ENCODE measurements around the gene CCDC196. TPM values are rescaled to one million over a fixed set of nuclear protein-coding genes. Genes with fewer than 3 reads are reported as not detected.

Gene CCDC196
- total RNA-seq, 2 donors from 2014 or later: not detected

GRCh38 chr14:66482873-66483272 is 3.3 kb upstream of the CCDC196 start:
- Histone ChIP-seq H3K4me3 (no peak overlapping the region), H3K36me3 (no peaks in the 10 kb centered on the region), H3K9me3 (no peaks in the 10 kb centered on the region), H3K4me1 (ENCODE audit: control insufficient read depth in 1 of 2, low read depth in 2 of 2) (no peaks in the 10 kb centered on the region), H3K27me3 (replicated peaks; ENCODE audit: insufficient read depth) (no peaks in the 10 kb centered on the region), H3K27ac (no peak overlapping the region)
- no peak for DNase-seq (ENCODE audit: low spot score)
- no peak for TF ChIP-seq CTCF (IDR thresholded peaks at IDR 0.05)
- no peak for ATAC-seq (ENCODE audit: insufficient number of reproducible peaks, low FRiP score, low read depth)

GRCh38 chr14:66483322-66483721 is 2.8 kb upstream of the CCDC196 start:
- no peak overlapping the region for H3K4me3 ChIP-seq
- H3K27me3 ChIP-seq (replicated peaks; ENCODE audit: insufficient read depth): no peaks in the 10 kb centered on the region
- ATAC-seq (ENCODE audit: insufficient number of reproducible peaks, low FRiP score, low read depth): no peak
- H3K4me1 ChIP-seq (ENCODE audit: control insufficient read depth in 1 of 2, low read depth in 2 of 2): no peaks in the 10 kb centered on the region
- H3K9me3 ChIP-seq: no peaks in the 10 kb centered on the region
- no peak overlapping the region for H3K27ac ChIP-seq
- no peak for DNase-seq (ENCODE audit: low spot score)
- no peak for TF ChIP-seq CTCF (IDR thresholded peaks at IDR 0.05)
- no peaks in the 10 kb centered on the region for H3K36me3 ChIP-seq

GRCh38 chr14:66485029-66485428 is 1.1 kb upstream of the CCDC196 start:
- H3K4me3 ChIP-seq: no peak overlapping the region
- H3K36me3 ChIP-seq: no peaks in the 10 kb centered on the region
- no peaks in the 10 kb centered on the region for H3K9me3 ChIP-seq
- TF ChIP-seq CTCF (IDR thresholded peaks at IDR 0.05): no peak
- no peaks in the 10 kb centered on the region for H3K4me1 ChIP-seq (ENCODE audit: control insufficient read depth in 1 of 2, low read depth in 2 of 2)
- DNase-seq (ENCODE audit: low spot score): no peak
- no peaks in the 10 kb centered on the region for H3K27me3 ChIP-seq (replicated peaks; ENCODE audit: insufficient read depth)
- no peak for ATAC-seq (ENCODE audit: insufficient number of reproducible peaks, low FRiP score, low read depth)
- no peak overlapping the region for H3K27ac ChIP-seq

GRCh38 chr14:66487164-66487563 is 993 bp downstream of the CCDC196 start:
- Histone ChIP-seq H3K36me3 (no peaks in the 10 kb centered on the region), H3K9me3 (no peaks in the 10 kb centered on the region), H3K4me1 (ENCODE audit: control insufficient read depth in 1 of 2, low read depth in 2 of 2) (no peaks in the 10 kb centered on the region), H3K27me3 (replicated peaks; ENCODE audit: insufficient read depth) (no peaks in the 10 kb centered on the region), H3K27ac (no peak overlapping the region), H3K4me3 (no peak overlapping the region)
- no peak for TF ChIP-seq CTCF (IDR thresholded peaks at IDR 0.05)
- DNase-seq (ENCODE audit: low spot score) (no peak), ATAC-seq (ENCODE audit: insufficient number of reproducible peaks, low FRiP score, low read depth) (no peak)

- ATAC-seq (ENCODE audit: insufficient number of reproducible peaks, low FRiP score, low read depth) (no peak), DNase-seq (ENCODE audit: low spot score) (no peak)
- Histone ChIP-seq H3K27ac (no peak overlapping the region), H3K4me3 (no peak overlapping the region), H3K9me3 (no peaks in the 10 kb centered on the region), H3K27me3 (replicated peaks; ENCODE audit: insufficient read depth) (no peaks in the 10 kb centered on the region), H3K36me3 (no peaks in the 10 kb centered on the region), H3K4me1 (ENCODE audit: control insufficient read depth in 1 of 2, low read depth in 2 of 2) (no peaks in the 10 kb centered on the region)
- TF ChIP-seq CTCF (IDR thresholded peaks at IDR 0.05): no peak
Observed at GRCh38 chr14:66490143-66491111, 4.3 kb downstream of the CCDC196 start.

Measured in thoracic aorta (tissue), 2 donors.